ENCODE data around the gene PCDH20.

Gene PCDH20

DNA sequence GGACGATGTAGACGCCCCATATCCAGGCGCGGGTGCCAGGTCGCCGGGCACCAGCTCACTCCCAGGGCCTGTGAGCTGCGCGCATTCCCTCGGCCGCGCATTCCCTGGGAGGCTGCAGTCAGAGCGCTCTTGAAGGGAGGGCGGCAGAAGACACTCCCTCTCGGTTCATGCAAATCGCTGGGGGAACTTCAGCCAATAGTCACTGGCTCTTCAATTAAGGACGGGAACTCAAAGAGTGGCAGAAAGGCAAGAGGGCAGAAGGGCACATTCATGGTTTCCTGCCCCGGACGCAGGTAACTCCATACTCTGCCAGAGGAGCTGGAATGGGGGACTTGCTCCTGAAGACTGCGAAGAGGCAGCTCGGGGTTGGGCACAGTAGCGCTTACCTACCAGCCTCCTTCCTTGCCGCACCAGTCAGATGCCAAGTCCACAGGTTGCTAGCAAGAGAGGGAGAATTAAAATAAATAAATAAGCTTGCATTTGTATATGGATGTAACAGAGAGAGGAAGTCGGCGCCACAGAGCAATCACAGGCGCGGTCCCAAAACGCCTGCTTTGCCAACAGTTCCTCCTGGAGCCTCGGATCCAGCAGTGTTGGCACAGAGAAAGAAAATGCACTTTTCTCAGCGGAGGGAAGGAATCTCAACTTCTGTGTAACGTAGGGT is 459 bp downstream of the PCDH20 start:
- Histone ChIP-seq H3K4me2 (ENCODE audit: low read length) (no peak overlapping the region), H3K9me3 (ENCODE audit: control insufficient read depth, insufficient read depth, low read length) (no peaks in the 10 kb centered on the region), H3K27ac (ENCODE audit: low read depth, low read length) (no peak overlapping the region), H3F3A (ENCODE audit: control insufficient read depth, insufficient read depth) (no peaks in the 10 kb centered on the region), H3K4me3 (ENCODE audit: low read length) (no peak overlapping the region), H3K36me3 (ENCODE audit: control insufficient read depth, low read length) (no peaks in the 10 kb centered on the region), H3K27me3 (ENCODE audit: control insufficient read depth, low read length) (no peaks in the 10 kb centered on the region), H3K79me2 (ENCODE audit: control insufficient read depth, low read length) (no peaks in the 10 kb centered on the region), H3K9me2 (replicated peaks; ENCODE audit: control insufficient read depth, low read length) (no peaks in the 10 kb centered on the region), H4K20me1 (ENCODE audit: control insufficient read depth, insufficient read depth, low read depth, low read length) (no peaks in the 10 kb centered on the region), H3K4me1 (ENCODE audit: control insufficient read depth, low read length) (no peaks in the 10 kb centered on the region)
- TF ChIP-seq, protein P1, sequence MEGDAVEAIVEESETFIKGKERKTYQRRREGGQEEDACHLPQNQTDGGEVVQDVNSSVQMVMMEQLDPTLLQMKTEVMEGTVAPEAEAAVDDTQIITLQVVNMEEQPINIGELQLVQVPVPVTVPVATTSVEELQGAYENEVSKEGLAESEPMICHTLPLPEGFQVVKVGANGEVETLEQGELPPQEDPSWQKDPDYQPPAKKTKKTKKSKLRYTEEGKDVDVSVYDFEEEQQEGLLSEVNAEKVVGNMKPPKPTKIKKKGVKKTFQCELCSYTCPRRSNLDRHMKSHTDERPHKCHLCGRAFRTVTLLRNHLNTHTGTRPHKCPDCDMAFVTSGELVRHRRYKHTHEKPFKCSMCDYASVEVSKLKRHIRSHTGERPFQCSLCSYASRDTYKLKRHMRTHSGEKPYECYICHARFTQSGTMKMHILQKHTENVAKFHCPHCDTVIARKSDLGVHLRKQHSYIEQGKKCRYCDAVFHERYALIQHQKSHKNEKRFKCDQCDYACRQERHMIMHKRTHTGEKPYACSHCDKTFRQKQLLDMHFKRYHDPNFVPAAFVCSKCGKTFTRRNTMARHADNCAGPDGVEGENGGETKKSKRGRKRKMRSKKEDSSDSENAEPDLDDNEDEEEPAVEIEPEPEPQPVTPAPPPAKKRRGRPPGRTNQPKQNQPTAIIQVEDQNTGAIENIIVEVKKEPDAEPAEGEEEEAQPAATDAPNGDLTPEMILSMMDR (IDR thresholded peaks at IDR 0.05; ENCODE audit: low read depth, low read length, poor library complexity, severe bottlenecking), result no peak
- no peak for TF ChIP-seq EZH2phosphoT487 (IDR thresholded peaks at IDR 0.05; ENCODE audit: borderline replicate concordance, low read length)

DNA sequence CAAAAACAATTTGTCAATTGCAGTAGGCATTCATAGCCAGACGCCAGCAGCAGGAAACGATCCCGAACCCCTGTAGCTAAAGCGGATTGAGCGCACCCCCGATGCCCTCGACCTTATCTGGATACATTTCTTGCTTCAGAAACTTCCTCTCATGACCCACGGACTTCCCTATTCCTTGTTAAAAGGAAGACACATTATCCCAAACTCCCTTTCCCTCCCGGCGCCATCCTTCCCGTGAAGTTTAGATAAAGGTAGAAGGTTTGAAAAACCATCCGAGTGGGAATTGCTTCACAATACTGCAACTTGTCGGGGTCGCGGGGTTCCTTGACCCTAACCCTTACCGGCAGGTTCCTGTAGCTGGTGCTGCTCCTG is 977 bp downstream of the PCDH20 start:
- Histone ChIP-seq H3K9me3 (ENCODE audit: control insufficient read depth, insufficient read depth, low read length) (no peaks in the 10 kb centered on the region), H3K9me2 (replicated peaks; ENCODE audit: control insufficient read depth, low read length) (no peaks in the 10 kb centered on the region), H3K27me3 (ENCODE audit: control insufficient read depth, low read length) (no peaks in the 10 kb centered on the region), H3K4me3 (ENCODE audit: low read length) (no peak overlapping the region), H3K79me2 (ENCODE audit: control insufficient read depth, low read length) (no peaks in the 10 kb centered on the region), H3K36me3 (ENCODE audit: control insufficient read depth, low read length) (no peaks in the 10 kb centered on the region), H4K20me1 (ENCODE audit: control insufficient read depth, insufficient read depth, low read depth, low read length) (no peaks in the 10 kb centered on the region), H3F3A (ENCODE audit: control insufficient read depth, insufficient read depth) (no peaks in the 10 kb centered on the region), H3K4me2 (ENCODE audit: low read length) (no peak overlapping the region), H3K4me1 (ENCODE audit: control insufficient read depth, low read length) (no peaks in the 10 kb centered on the region), H3K27ac (ENCODE audit: low read depth, low read length) (no peak overlapping the region)
- TF ChIP-seq, protein P1 (IDR thresholded peaks at IDR 0.05; ENCODE audit: low read depth, low read length, poor library complexity, severe bottlenecking), result no peak
- no peak for TF ChIP-seq EZH2phosphoT487 (IDR thresholded peaks at IDR 0.05; ENCODE audit: borderline replicate concordance, low read length)

DNA sequence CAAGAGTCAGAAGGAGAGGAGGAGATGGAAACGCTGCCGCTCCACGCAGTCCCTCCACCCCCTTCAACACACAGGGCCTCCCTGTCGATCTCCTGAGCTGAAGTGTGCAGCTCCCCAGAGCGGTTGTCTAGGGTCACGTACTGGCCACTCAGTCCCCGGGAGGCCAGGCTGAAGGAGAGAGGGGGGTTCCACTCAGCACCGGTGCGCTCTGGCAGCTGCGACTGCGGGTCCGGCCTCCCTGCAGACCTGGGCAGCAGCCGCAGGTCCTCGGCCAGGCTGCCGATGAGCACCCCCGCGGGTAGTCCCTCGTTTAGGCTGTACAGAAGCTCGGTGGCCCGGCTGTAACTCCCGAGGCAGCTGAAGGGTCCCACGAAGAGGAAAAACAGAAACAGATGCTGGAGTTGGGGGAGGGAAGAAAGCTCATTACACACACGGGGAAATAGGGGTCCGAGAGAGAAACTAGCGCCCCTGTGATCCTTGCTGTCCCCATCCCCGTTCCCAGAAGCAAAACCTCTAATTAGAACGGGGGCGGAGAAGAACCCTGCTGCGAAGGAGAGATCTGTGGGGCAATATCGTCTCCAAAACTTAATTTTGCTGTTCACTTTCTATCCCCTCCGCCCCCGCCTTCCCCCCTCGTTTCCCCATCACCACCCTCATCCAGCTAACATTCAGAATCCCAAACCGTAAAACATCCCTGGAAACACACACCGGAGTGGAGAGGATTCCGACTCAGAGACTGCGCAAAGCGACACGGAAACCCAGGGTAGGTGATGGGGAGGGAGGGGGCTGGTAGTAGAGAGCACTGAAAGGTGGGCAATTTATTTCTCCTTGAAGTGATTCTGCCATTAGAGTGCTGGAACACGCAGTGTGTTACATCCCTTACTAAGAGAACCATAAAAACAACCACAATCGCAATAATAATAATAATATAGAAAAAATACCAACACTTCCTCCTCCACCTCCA is 1.8 kb downstream of the PCDH20 start:
- TF ChIP-seq, protein P1 (IDR thresholded peaks at IDR 0.05; ENCODE audit: low read depth, low read length, poor library complexity, severe bottlenecking), result no peak
- TF ChIP-seq EZH2phosphoT487 (IDR thresholded peaks at IDR 0.05; ENCODE audit: borderline replicate concordance, low read length), result no peak
- Histone ChIP-seq H3K4me3 (ENCODE audit: low read length) (no peak overlapping the region), H3K4me2 (ENCODE audit: low read length) (no peak overlapping the region), H3K9me2 (replicated peaks; ENCODE audit: control insufficient read depth, low read length) (no peaks in the 10 kb centered on the region), H4K20me1 (ENCODE audit: control insufficient read depth, insufficient read depth, low read depth, low read length) (no peaks in the 10 kb centered on the region), H3K9me3 (ENCODE audit: control insufficient read depth, insufficient read depth, low read length) (no peaks in the 10 kb centered on the region), H3K27me3 (ENCODE audit: control insufficient read depth, low read length) (no peaks in the 10 kb centered on the region), H3F3A (ENCODE audit: control insufficient read depth, insufficient read depth) (no peaks in the 10 kb centered on the region), H3K27ac (ENCODE audit: low read depth, low read length) (no peak overlapping the region), H3K79me2 (ENCODE audit: control insufficient read depth, low read length) (no peaks in the 10 kb centered on the region), H3K4me1 (ENCODE audit: control insufficient read depth, low read length) (no peaks in the 10 kb centered on the region), H3K36me3 (ENCODE audit: control insufficient read depth, low read length) (no peaks in the 10 kb centered on the region)

All from DOHH2 (cell line).